ENCODE measurements around the gene FAM168B.
"Not testable (repeated sequence)": the region's sequence is repeated elsewhere in the genome, so short reads cannot be mapped to it uniquely, and the experiment has no call there.

Gene FAM168B

GRCh38 chr2:131103165-131103564 is 9.9 kb upstream of the FAM168B start:
- in situ Hi-C loops (cut with MboI; ENCODE audit: low sequenced_read_pairs): no loop called here

- in situ Hi-C loops (cut with MboI; ENCODE audit: low sequenced_read_pairs): no loop called here
Measured at GRCh38 chr2:131094463-131095281, 1.4 kb upstream of the FAM168B start.

GRCh38 chr2:131093696-131094462 is 619 bp upstream of the FAM168B start:
- in situ Hi-C loops (cut with MboI; ENCODE audit: low sequenced_read_pairs): no loop called here

GRCh38 chr2:131092458-131093005 is 728 bp downstream of the FAM168B start:
- in situ Hi-C loops (cut with MboI; ENCODE audit: low sequenced_read_pairs): no loop called here

GRCh38 chr2:131085646-131086045 is 7.6 kb downstream of the FAM168B start:
- in situ Hi-C loops (cut with MboI; ENCODE audit: low sequenced_read_pairs): no loop called here

- in situ Hi-C loops (cut with MboI; ENCODE audit: low sequenced_read_pairs): no loop called here
Measured at GRCh38 chr2:131081190-131081589, 12.1 kb downstream of the FAM168B start.

GRCh38 chr2:131079931-131080330 is 13.3 kb downstream of the FAM168B start:
- in situ Hi-C loops (cut with MboI; ENCODE audit: low sequenced_read_pairs): not testable (repeated sequence)

GRCh38 chr2:131077966-131078365 is 15.3 kb downstream of the FAM168B start:
- in situ Hi-C loops (cut with MboI; ENCODE audit: low sequenced_read_pairs): no loop called here

- in situ Hi-C loops (cut with MboI; ENCODE audit: low sequenced_read_pairs): no loop called here
Measured at GRCh38 chr2:131077182-131077846, 15.9 kb downstream of the FAM168B start.

- in situ Hi-C loops (cut with MboI; ENCODE audit: low sequenced_read_pairs): no loop called here
Measured at GRCh38 chr2:131076707-131077106, 16.6 kb downstream of the FAM168B start.

- in situ Hi-C loops (cut with MboI; ENCODE audit: low sequenced_read_pairs): not testable (repeated sequence)
Measured at GRCh38 chr2:131075578-131075977, 17.7 kb downstream of the FAM168B start.

- in situ Hi-C loops (cut with MboI; ENCODE audit: low sequenced_read_pairs): not testable (repeated sequence)
Measured at GRCh38 chr2:131068172-131068571, 25.1 kb downstream of the FAM168B start.

- in situ Hi-C loops (cut with MboI; ENCODE audit: low sequenced_read_pairs): no loop called here
Measured at GRCh38 chr2:131067465-131068125, 25.7 kb downstream of the FAM168B start.

- in situ Hi-C loops (cut with MboI; ENCODE audit: low sequenced_read_pairs): no loop called here
Measured at GRCh38 chr2:131064589-131065512, 28.4 kb downstream of the FAM168B start.

GRCh38 chr2:131063501-131064283 is 29.6 kb downstream of the FAM168B start:
- in situ Hi-C loops (cut with MboI; ENCODE audit: low sequenced_read_pairs): no loop called here

GRCh38 chr2:131058920-131059319 is 34.3 kb downstream of the FAM168B start:
- in situ Hi-C loops (cut with MboI; ENCODE audit: low sequenced_read_pairs): no loop called here

- in situ Hi-C loops (cut with MboI; ENCODE audit: low sequenced_read_pairs): no loop called here
Measured at GRCh38 chr2:131058214-131058843, 34.9 kb downstream of the FAM168B start.

- in situ Hi-C loops (cut with MboI; ENCODE audit: low sequenced_read_pairs): no loop called here
Measured at GRCh38 chr2:131056932-131057287, 36.4 kb downstream of the FAM168B start.
